H1 (cell line): Measurements from ENCODE around the gene FAM47C. TPM values are rescaled to one million over a fixed set of nuclear protein-coding genes. Genes with fewer than 3 reads are reported as not detected.

ENCODE experiments used
- CTCF ChIA-PET: fragments of 300-600 bp; sonication (Branson Sonifier 250); formaldehyde crosslinking; loops from one replicate; lab custom pipeline; 2021; ENCODE audit not compliant: partially characterized antibody; lab: Charles Lee
- POLR2A ChIA-PET: fragments of 300-600 bp; sonication (Branson Sonifier 250); formaldehyde crosslinking; loops from one replicate; lab custom pipeline; 2021; ENCODE audit warnings: inconsistent platforms; ENCODE audit not compliant: partially characterized antibody; lab: Charles Lee
- DNase-seq, 2 experiments: peaks; one replicate each; pipeline versions ENCODE4 v3.0.0 to v3.0.0-alpha.2; 2010 to 2022; ENCODE audit warnings: low spot score in 2 of 2, low read depth in 1 of 2, mixed read lengths in 1 of 2
- FAIRE-seq: peaks from 2 replicates; lab custom pipeline; 2011; peaks lifted over from hg19 to GRCh38; lab: Jason Lieb, UNC
- H2AFZ ChIP-seq: 2 replicates; pipeline ENCODE4 v1.8.1; 2012; ENCODE audit warnings: low read length, inconsistent platforms
- H2AK5ac ChIP-seq: 2 replicates; pipeline ENCODE4 v1.6.1; 2013; ENCODE audit warnings: low read depth, low read length
- H2BK120ac ChIP-seq: replicated peaks from 2 replicates; pipeline ENCODE3; 2013; ENCODE audit warnings: low read depth, low read length, inconsistent platforms
- H2BK12ac ChIP-seq: 2 replicates; pipeline ENCODE4 v1.6.1; 2013; ENCODE audit warnings: low read depth, low read length
- H2BK15ac ChIP-seq: 2 replicates; pipeline ENCODE4 v1.6.1; 2013; ENCODE audit warnings: low read length
- H2BK20ac ChIP-seq: 2 replicates; pipeline ENCODE4 v1.6.1; 2013; ENCODE audit warnings: low read length
- H2BK5ac ChIP-seq: 2 replicates; pipeline ENCODE4 v1.6.1; 2013; ENCODE audit warnings: low read depth, low read length
- H3K14ac ChIP-seq: 2 replicates; pipeline ENCODE4 v1.6.1; 2013; ENCODE audit warnings: inconsistent platforms; ENCODE audit not compliant: insufficient read length
- H3K18ac ChIP-seq: 2 replicates; pipeline ENCODE4 v1.6.1; 2013; ENCODE audit warnings: low read length; ENCODE audit errors: extremely low read depth
- H3K23ac ChIP-seq: 2 replicates; pipeline ENCODE4 v1.6.1; 2013; ENCODE audit warnings: inconsistent platforms; ENCODE audit not compliant: insufficient read length
- H3K23me2 ChIP-seq: 2 replicates; pipeline ENCODE4 v1.6.1; 2013; ENCODE audit warnings: low read depth, low read length
- H3K27ac ChIP-seq: 2 replicates; pipeline ENCODE4 v1.6.1; 2011; ENCODE audit warnings: low read depth, low read length, inconsistent platforms
- H3K27me3 ChIP-seq, 4 experiments: replicated peaks in 1 of 4; 1 replicate in 1 of 4; 2 replicates in 3 of 4; pipeline versions ENCODE4 v1.6.1 to v1.8.1; 2011 to 2013; ENCODE audit warnings: low read length in 3 of 4, mild to moderate bottlenecking in 3 of 4, inconsistent platforms in 2 of 4, mixed read lengths in 2 of 4, moderate library complexity in 1 of 4; ENCODE audit not compliant: control insufficient read depth in 3 of 4, insufficient read depth in 3 of 4; ENCODE audit errors: extremely low read depth in 1 of 4
- H3K36me3 ChIP-seq, 4 experiments: 2 replicates each; pipeline versions ENCODE4 v1.6.1 to v1.8.1; 2011 to 2013; ENCODE audit warnings: mild to moderate bottlenecking in 4 of 4, low read length in 3 of 4, moderate library complexity in 2 of 4, control low read depth in 1 of 4, inconsistent platforms in 1 of 4; ENCODE audit not compliant: insufficient read depth in 4 of 4, control insufficient read depth in 2 of 4
- H3K4ac ChIP-seq: replicated peaks from 2 replicates; pipeline ENCODE3; 2013; ENCODE audit warnings: low read length, low read depth, mixed read lengths, inconsistent platforms; ENCODE audit not compliant: insufficient read length
- H3K4me1 ChIP-seq, 4 experiments: replicated peaks in 1 of 4; 1 replicate in 1 of 4; 2 replicates in 3 of 4; pipeline versions ENCODE4 v1.6.1 to v1.8.1; 2011 to 2013; ENCODE audit warnings: low read length in 3 of 4, inconsistent platforms in 2 of 4, mixed read lengths in 1 of 4; ENCODE audit not compliant: insufficient read depth in 4 of 4, control insufficient read depth in 3 of 4
- H3K4me2 ChIP-seq, 2 experiments: 2 replicates each; pipeline versions ENCODE4 v1.6.1 to v1.8.1; 2011 to 2013; ENCODE audit warnings: low read depth in 2 of 2, low read length in 2 of 2, control low read depth in 1 of 2, inconsistent platforms in 1 of 2, mild to moderate bottlenecking in 1 of 2; ENCODE audit not compliant: insufficient read depth in 1 of 2
- H3K4me3 ChIP-seq, 4 experiments: fragments of 200-600, 300-600 bp in 1 of 4; sonication (generic), shearing (Covaris generic), sonication (Bioruptor Twin) in 1 of 4; 2 replicates each; pipeline versions ENCODE4 v1.5.1 to v1.8.1; 2011 to 2016; ENCODE audit warnings: low read length in 4 of 4, low read depth in 3 of 4, control low read depth in 2 of 4, inconsistent platforms in 2 of 4, mild to moderate bottlenecking in 2 of 4, mixed read lengths in 1 of 4, moderate library complexity in 1 of 4; ENCODE audit not compliant: insufficient read depth in 2 of 4; ENCODE audit errors: extremely low read depth in 1 of 4
- H3K56ac ChIP-seq: replicated peaks from 2 replicates; pipeline ENCODE3; 2013; ENCODE audit warnings: low read depth, mild to moderate bottlenecking, mixed read lengths, low read length, inconsistent platforms; ENCODE audit not compliant: insufficient read length
- H3K79me1 ChIP-seq: 2 replicates; pipeline ENCODE4 v1.6.1; 2013; ENCODE audit warnings: low read depth, low read length, control low read depth
- H3K79me2 ChIP-seq, 2 experiments: 2 replicates each; pipeline versions ENCODE4 v1.6.1 to v1.8.1; 2012 to 2013; ENCODE audit warnings: low read length in 2 of 2, mild to moderate bottlenecking in 2 of 2, inconsistent platforms in 1 of 2; ENCODE audit not compliant: insufficient read depth in 2 of 2, control insufficient read depth in 1 of 2
- H3K9ac ChIP-seq, 4 experiments: replicated peaks in 1 of 4; 1 replicate in 1 of 4; 2 replicates in 3 of 4; pipeline versions ENCODE4 v1.6.1 to v1.8.1; 2011 to 2013; ENCODE audit warnings: low read depth in 3 of 4, low read length in 3 of 4, control low read depth in 2 of 4, mild to moderate bottlenecking in 2 of 4, moderate library complexity in 2 of 4, inconsistent platforms in 1 of 4; ENCODE audit errors: extremely low read depth in 1 of 4
- H3K9me3 ChIP-seq, 2 experiments: 2 replicates each; pipeline versions ENCODE4 v1.6.1 to v1.8.1; 2012 to 2013; ENCODE audit warnings: mild to moderate bottlenecking in 2 of 2, moderate library complexity in 2 of 2, control low read depth in 1 of 2, inconsistent platforms in 1 of 2, low read depth in 1 of 2, low read length in 1 of 2, mixed read lengths in 1 of 2; ENCODE audit not compliant: insufficient read depth in 2 of 2
- H4K20me1 ChIP-seq, 2 experiments: replicated peaks in 1 of 2; 2 replicates each; pipeline versions ENCODE3 to v1.8.1; 2011 to 2013; ENCODE audit warnings: inconsistent platforms in 2 of 2, low read length in 2 of 2, mild to moderate bottlenecking in 1 of 2; ENCODE audit not compliant: insufficient read depth in 2 of 2, control insufficient read depth in 1 of 2
- H4K5ac ChIP-seq: 2 replicates; pipeline ENCODE4 v1.6.1; 2013; ENCODE audit warnings: low read length, low read depth, mixed read lengths, inconsistent platforms; ENCODE audit not compliant: insufficient read length
- H4K8ac ChIP-seq: 2 replicates; pipeline ENCODE4 v1.8.0; 2013; ENCODE audit warnings: mild to moderate bottlenecking, moderate library complexity, low read length, inconsistent platforms; ENCODE audit not compliant: insufficient read depth; ENCODE audit errors: extremely low read depth
- H4K91ac ChIP-seq: replicated peaks from 2 replicates; pipeline ENCODE3; 2013; ENCODE audit warnings: low read length, mixed read lengths, inconsistent platforms; ENCODE audit not compliant: insufficient read length
- SIX5 ChIP-seq: IDR thresholded peaks from 2 replicates; pipeline ENCODE4 v1.6.1; 2011; ENCODE audit warnings: mild to moderate bottlenecking, low read depth, low read length
- YY1 ChIP-seq: IDR thresholded peaks from 2 replicates; pipeline ENCODE4 v1.6.1; 2011; ENCODE audit warnings: low read depth, mild to moderate bottlenecking, low read length
- WGBS, 2 experiments: shearing (Covaris generic) in 1 of 2; methylation state at CpG; one replicate each; pipeline versions ENCODE4 v1.1.6 to v1.1.7; 2013 to 2015; ENCODE audit warnings: low lambda C conversion rate in 2 of 2, mixed read lengths in 2 of 2, inconsistent platforms in 1 of 2, low coverage in 1 of 2, missing lambda C conversion rate in 1 of 2; ENCODE audit not compliant: insufficient replicate concordance in 2 of 2, insufficient coverage in 1 of 2, insufficient read length in 1 of 2; ENCODE audit errors: extremely low coverage in 1 of 2, missing lambda C conversion rate in 1 of 2; 5-methylcytosine and 5-hydroxymethylcytosine counted together
- polyA plus RNA-seq, 7 experiments: library from polyadenylated mRNA; depleted of rRNA in 3 of 7; stranded (reverse) in 5 of 7; unstranded in 2 of 7; fragments of >200 nt in 5 of 7; fragments of 200-250 nt in 2 of 7; gene quantifications; 1 replicate in 5 of 7; 2 replicates in 1 of 7; 4 replicates in 1 of 7; pipeline versions ENCODE4 v1.2.1 to v1.2.3, GENCODE V29; 2011 to 2013; ENCODE audit warnings: missing spikeins in 2 of 7, mixed read lengths in 2 of 7
- total RNA-seq: library from RNA; stranded (reverse); fragmentation: NEBNext Ultra II Directional; extraction: Animal tissue kit (Norgen Biotek cat#: 25700); gene quantifications from 2 replicates; pipeline ENCODE4 v1.2.1, GENCODE V29; 2021
- TF ChIP-seq, protein P1 (sequence below), 3 experiments: IDR thresholded peaks; 1 replicate in 2 of 3; 2 replicates in 1 of 3; pipeline versions ENCODE4 v1.5.1 to v1.6.1; 2011; ENCODE audit warnings: low read length in 3 of 3, mild to moderate bottlenecking in 3 of 3, inconsistent platforms in 2 of 3, low read depth in 1 of 3, moderate library complexity in 1 of 3; ENCODE audit not compliant: insufficient read depth in 1 of 3; ENCODE audit errors: control extremely low read depth in 1 of 3

Gene FAM47C
- total and polyA plus RNA-seq, 2 of the 8 experiments (the other 6 are each of a cell fraction or from before 2014, with no cell fraction given), result not detected

DNA sequence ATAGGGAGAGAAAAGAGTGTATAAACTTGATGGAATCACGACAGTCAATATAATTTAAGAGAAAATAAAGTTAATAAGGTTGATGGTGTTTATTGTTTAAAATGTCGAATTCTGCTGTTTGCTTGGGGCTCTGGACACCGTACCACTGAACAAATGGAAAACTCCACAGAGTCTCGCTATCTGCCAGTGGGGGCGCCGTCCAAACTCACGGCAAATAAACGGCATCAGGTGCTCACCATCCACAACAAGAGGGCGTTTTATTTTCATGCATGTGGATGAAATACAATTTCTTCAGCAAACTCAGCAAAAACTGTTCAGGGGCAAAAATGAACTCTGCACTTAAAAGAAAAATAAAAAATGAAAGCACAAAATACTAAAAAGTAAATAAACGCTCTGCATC is 46.6 kb upstream of the FAM47C start:
- H2AFZ ChIP-seq, result no peak overlapping the region
- TF ChIP-seq YY1 (no peak), SIX5 (no peak)
- TF ChIP-seq, protein P1, sequence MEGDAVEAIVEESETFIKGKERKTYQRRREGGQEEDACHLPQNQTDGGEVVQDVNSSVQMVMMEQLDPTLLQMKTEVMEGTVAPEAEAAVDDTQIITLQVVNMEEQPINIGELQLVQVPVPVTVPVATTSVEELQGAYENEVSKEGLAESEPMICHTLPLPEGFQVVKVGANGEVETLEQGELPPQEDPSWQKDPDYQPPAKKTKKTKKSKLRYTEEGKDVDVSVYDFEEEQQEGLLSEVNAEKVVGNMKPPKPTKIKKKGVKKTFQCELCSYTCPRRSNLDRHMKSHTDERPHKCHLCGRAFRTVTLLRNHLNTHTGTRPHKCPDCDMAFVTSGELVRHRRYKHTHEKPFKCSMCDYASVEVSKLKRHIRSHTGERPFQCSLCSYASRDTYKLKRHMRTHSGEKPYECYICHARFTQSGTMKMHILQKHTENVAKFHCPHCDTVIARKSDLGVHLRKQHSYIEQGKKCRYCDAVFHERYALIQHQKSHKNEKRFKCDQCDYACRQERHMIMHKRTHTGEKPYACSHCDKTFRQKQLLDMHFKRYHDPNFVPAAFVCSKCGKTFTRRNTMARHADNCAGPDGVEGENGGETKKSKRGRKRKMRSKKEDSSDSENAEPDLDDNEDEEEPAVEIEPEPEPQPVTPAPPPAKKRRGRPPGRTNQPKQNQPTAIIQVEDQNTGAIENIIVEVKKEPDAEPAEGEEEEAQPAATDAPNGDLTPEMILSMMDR (IDR thresholded peaks at IDR 0.05; ENCODE audit: control extremely low read depth in 1 of 3, insufficient read depth in 1 of 3, low read depth in 1 of 3, low read length in 3 of 3), result peak; percentile 21 to 32 (median 28); a peak in 3 of 4 replicates
- TF ChIP-seq, all 59 proteins: peak for 1
- Histone ChIP-seq H3K27me3 (peaks cover 0 to 10% (median 3%) of the 10 kb centered on the region in 4 experiments; a peak in 3 of 7 replicates), H3K4ac (no peak overlapping the region), H4K91ac (no peak overlapping the region), H3K23ac (no peak overlapping the region), H3K4me1 (peaks cover 0 to 4% (median 0%) of the 10 kb centered on the region in 4 experiments; a peak in 1 of 7 replicates), H2BK20ac (no peak overlapping the region), H3K9me3 (no peaks in the 10 kb centered on the region), H4K20me1 (no peaks in the 10 kb centered on the region), H3K4me2 (no peak overlapping the region), H3K56ac (no peak overlapping the region), H2BK5ac (no peak overlapping the region), H3K79me2 (no peaks in the 10 kb centered on the region), H3K9ac (no peak overlapping the region), H4K8ac (no peak overlapping the region), H2BK120ac (no peak overlapping the region), H3K18ac (no peak overlapping the region), H3K36me3 (no peaks in the 10 kb centered on the region), H4K5ac (no peak overlapping the region), H2AK5ac (no peak overlapping the region), H2BK15ac (no peak overlapping the region), H3K14ac (no peak overlapping the region), H3K4me3 (no peak overlapping the region), H3K23me2 (peaks cover 6% of the 10 kb centered on the region; the same call in 1 of the 2 replicates), H2BK12ac (no peak overlapping the region), H3K27ac (no peak overlapping the region), H3K79me1 (no peaks in the 10 kb centered on the region)
- CTCF ChIA-PET, result interaction anchor here (1.9 kb wide), 1 partner anchor 11 kb away, joined by 6 read pairs; no protein-coding TSS in a partner anchor
- FAIRE-seq (no peak), DNase-seq (no peak)
- POLR2A ChIA-PET, result no interaction called here
- WGBS, 2 experiments, result 52% methylated on average over 9 of the region's 10 CpGs; no CpG with 5 or more reads in 1 of the 2 experiments
